HG03571 (cell line): ENCODE measurements around the gene OCSTAMP.

Experiments used
- ATAC-seq: cut with Tn5 transposase; IDR thresholded peaks from one replicate; pipeline ENCODE4 v1.9.1; 2021; ENCODE audit not compliant: unreplicated experiment

Gene OCSTAMP

GRCh38 chr20:46554828-46555227 is 4.4 kb upstream of the OCSTAMP start:
- ATAC-seq = no peak

- ATAC-seq = no peak
These were observed 3.5 kb upstream of the OCSTAMP start for GRCh38 chr20:46553926-46554325.

- ATAC-seq = peak; percentile 57
These were observed 2.3 kb upstream of the OCSTAMP start for GRCh38 chr20:46552460-46553420.

- no peak for ATAC-seq
These were observed 1.3 kb upstream of the OCSTAMP start for GRCh38 chr20:46551522-46552381.

- no peak for ATAC-seq
These were observed 1.1 kb downstream of the OCSTAMP start for GRCh38 chr20:46549188-46549972.

- no peak for ATAC-seq
These were observed 1.8 kb downstream of the OCSTAMP start for GRCh38 chr20:46548688-46549087.

GRCh38 chr20:46547995-46548394 is 2.5 kb downstream of the OCSTAMP start:
- no peak for ATAC-seq

GRCh38 chr20:46546936-46547335 is 3.5 kb downstream of the OCSTAMP start:
- no peak for ATAC-seq

- ATAC-seq = no peak
These were observed 4.2 kb downstream of the OCSTAMP start for GRCh38 chr20:46546298-46546697.

GRCh38 chr20:46545827-46546138 is 4.7 kb downstream of the OCSTAMP start:
- ATAC-seq = no peak

- ATAC-seq = no peak
These were observed 5.2 kb downstream of the OCSTAMP start for GRCh38 chr20:46545077-46545826.

GRCh38 chr20:46544576-46544975 is 5.9 kb downstream of the OCSTAMP start:
- no peak for ATAC-seq

- no peak for ATAC-seq
These were observed 6.5 kb downstream of the OCSTAMP start for GRCh38 chr20:46543959-46544358.

- ATAC-seq = no peak
These were observed 7.4 kb downstream of the OCSTAMP start for GRCh38 chr20:46543033-46543432.

GRCh38 chr20:46541229-46541935 is 9.1 kb downstream of the OCSTAMP start:
- ATAC-seq = no peak

- no peak for ATAC-seq
These were observed 11.3 kb downstream of the OCSTAMP start for GRCh38 chr20:46539113-46539512.

GRCh38 chr20:46530640-46531039 is 19.8 kb downstream of the OCSTAMP start:
- ATAC-seq = no peak

GRCh38 chr20:46523696-46524328 is 26.6 kb downstream of the OCSTAMP start:
- no peak for ATAC-seq

- no peak for ATAC-seq
These were observed 27.3 kb downstream of the OCSTAMP start for GRCh38 chr20:46523108-46523507.
